K562 (cell line): ENCODE results near the gene SMC6. TPM values are rescaled to one million over a fixed set of nuclear protein-coding genes. Genes with fewer than 3 reads are reported as not detected.

ENCODE experiments used
- ATAC-seq: fragments of 200-7000 bp; cut with Tn5 transposase; 3 replicates; pipeline ENCODE4 v1.9.1; 2020; ENCODE audit warnings: moderate library complexity
- BruUV-seq: library from RNA; stranded (reverse); fragments of 400-500 nt; replicated peaks from 2 replicates; lab custom pipeline; 2021; lab: Mats Ljungman, UMichigan
- CTCF ChIA-PET: fragments of 300-600 bp; formaldehyde crosslinking; extraction: SDS; loops from one replicate; lab custom pipeline; 2021; ENCODE audit warnings: low intra/inter-chr PET ratio; lab: Yijun Ruan, JAX
- POLR2A ChIA-PET: fragments of 300-600, 350-650 bp; sonication (Branson Sonifier 250); formaldehyde crosslinking; extraction: SDS; loops from one replicate; lab custom pipeline; 2021; ENCODE audit warnings: antibody characterized with exemption, inconsistent platforms; lab: Yijun Ruan, JAX
- DNase-seq, 4 experiments: peaks; one replicate each; pipeline versions ENCODE4 v3.0.0 to v3.0.0-alpha.2; 2011 to 2018; ENCODE audit warnings: low spot score in 3 of 4, mixed read lengths in 3 of 4; ENCODE audit errors: extremely low read depth in 1 of 4
- FAIRE-seq: peaks from 2 replicates; lab custom pipeline; 2011; peaks lifted over from hg19 to GRCh38; lab: Jason Lieb, UNC
- H2AFZ ChIP-seq: 2 replicates; pipeline ENCODE4 v1.6.0; 2011; ENCODE audit warnings: low read depth, low read length, control low read depth, inconsistent platforms
- H3K27ac ChIP-seq: fragments of 200-600 bp; 3 replicates; pipeline ENCODE4 v1.8.0; 2011; ENCODE audit warnings: low read depth, mild to moderate bottlenecking, control low read depth, inconsistent platforms, low read length, moderate library complexity, mixed read lengths; ENCODE audit errors: extremely low read depth
- H3K27me3 ChIP-seq, 2 experiments: fragments of 300-600 bp in 1 of 2; 2 replicates in 1 of 2; 3 replicates in 1 of 2; pipeline versions ENCODE4 v1.6.0 to v1.8.0; 2011; ENCODE audit warnings: inconsistent platforms in 2 of 2, low read length in 2 of 2, mild to moderate bottlenecking in 1 of 2, mixed read lengths in 1 of 2, moderate library complexity in 1 of 2; ENCODE audit not compliant: control insufficient read depth in 2 of 2, insufficient read depth in 2 of 2
- H3K36me3 ChIP-seq: fragments of 300-600 bp; 3 replicates; pipeline ENCODE4 v1.8.0; 2011; ENCODE audit warnings: mild to moderate bottlenecking, low read length, inconsistent platforms; ENCODE audit not compliant: control insufficient read depth, insufficient read depth
- H3K4me1 ChIP-seq, 2 experiments: fragments of 200-600 bp in 1 of 2; replicated peaks in 1 of 2; 2 replicates in 1 of 2; 3 replicates in 1 of 2; pipeline versions ENCODE4 v1.5.1 to v1.8.0; 2011; ENCODE audit warnings: inconsistent platforms in 2 of 2, low read length in 2 of 2, mild to moderate bottlenecking in 1 of 2, mixed read lengths in 1 of 2, moderate library complexity in 1 of 2; ENCODE audit not compliant: control insufficient read depth in 2 of 2, insufficient read depth in 2 of 2
- H3K4me2 ChIP-seq: 2 replicates; pipeline ENCODE4 v1.6.1; 2011; ENCODE audit warnings: low read length, control low read depth, inconsistent platforms, mixed read lengths; ENCODE audit not compliant: insufficient read depth
- H3K4me3 ChIP-seq: fragments of 200-600 bp; sonication (generic), shearing (Covaris generic); 2 replicates; pipeline ENCODE4 v1.5.1; 2016; ENCODE audit warnings: control low read depth, inconsistent platforms
- H3K79me2 ChIP-seq: fragments of 200-600 bp; 3 replicates; pipeline ENCODE4 v1.8.0; 2011; ENCODE audit warnings: low read length, inconsistent platforms; ENCODE audit not compliant: control insufficient read depth, insufficient read depth
- H3K9ac ChIP-seq, 2 experiments: 2 replicates each; pipeline versions ENCODE4 v1.6.0 to v1.6.1; 2011; ENCODE audit warnings: low read depth in 2 of 2, low read length in 2 of 2, control low read depth in 1 of 2, inconsistent platforms in 1 of 2, mild to moderate bottlenecking in 1 of 2, mixed read lengths in 1 of 2; ENCODE audit not compliant: insufficient read depth in 1 of 2
- H3K9me1 ChIP-seq: one replicate; pipeline ENCODE4 v1.6.0; 2011; ENCODE audit warnings: inconsistent platforms, mild to moderate bottlenecking, low read length, moderate library complexity; ENCODE audit not compliant: control insufficient read depth, insufficient read depth
- H3K9me3 ChIP-seq: replicated peaks from 2 replicates; pipeline ENCODE4 v1.5.1; 2011; ENCODE audit warnings: low read depth, low read length, inconsistent platforms; ENCODE audit not compliant: control insufficient read depth, insufficient read depth
- H4K20me1 ChIP-seq: replicated peaks from 2 replicates; pipeline ENCODE4 v1.6.1; 2011; ENCODE audit warnings: low read length, inconsistent platforms, mixed read lengths; ENCODE audit not compliant: control insufficient read depth, insufficient read depth
- ARID4B ChIP-seq: sonication (generic); formaldehyde crosslinking; IDR thresholded peaks from 2 replicates; pipeline ENCODE4 v1.8.0; 2022; ENCODE audit warnings: mild to moderate bottlenecking, missing genetic modification reagents
- CBFA2T3 ChIP-seq: fragments of 450-650 bp; IDR thresholded peaks from 2 replicates; pipeline ENCODE4 v1.6.1; 2017
- CXXC5 ChIP-seq: fragments of 250-450 bp; sonication (Bioruptor Pico); IDR thresholded peaks from 2 replicates; pipeline ENCODE4 v1.8.0; 2022; ENCODE audit warnings: inconsistent platforms, mild to moderate bottlenecking, moderate library complexity
- ETV5 ChIP-seq: sonication (generic); formaldehyde crosslinking; IDR thresholded peaks from 2 replicates; pipeline ENCODE4 v1.4.0; 2020; ENCODE audit warnings: low read depth, mild to moderate bottlenecking, missing genetic modification reagents
- LEF1 ChIP-seq: fragments of 450-650 bp; IDR thresholded peaks from 2 replicates; pipeline ENCODE4 v1.6.1; 2016; ENCODE audit warnings: mild to moderate bottlenecking
- MEIS2 ChIP-seq: fragments of 450-650 bp; IDR thresholded peaks from 2 replicates; pipeline ENCODE4 v1.6.1; 2014; ENCODE audit warnings: mild to moderate bottlenecking; ENCODE audit not compliant: partially characterized antibody
- NBN ChIP-seq: fragments of 450-650 bp; IDR thresholded peaks from 2 replicates; pipeline ENCODE4 v1.6.1; 2016; ENCODE audit warnings: low read depth, mild to moderate bottlenecking
- RFX7 ChIP-seq: fragments of 250-450 bp; sonication (Bioruptor Pico); IDR thresholded peaks from 2 replicates; pipeline ENCODE4 v1.5.1; 2021; ENCODE audit warnings: mild to moderate bottlenecking
- SREBF2 ChIP-seq: sonication (generic); formaldehyde crosslinking; IDR thresholded peaks from 2 replicates; pipeline ENCODE4 v1.4.0; 2020; ENCODE audit warnings: mild to moderate bottlenecking, missing genetic modification reagents
- TCF3 ChIP-seq: sonication (generic); formaldehyde crosslinking; IDR thresholded peaks from 2 replicates; pipeline ENCODE4 v1.4.0; 2020; ENCODE audit warnings: mild to moderate bottlenecking, missing genetic modification reagents
- ZSCAN29 ChIP-seq: fragments of 450-650 bp; IDR thresholded peaks from 2 replicates; pipeline ENCODE4 v1.6.1; 2017
- WGBS: fragments of 100-300 bp; shearing (Covaris generic); methylation state at CpG from one replicate; pipeline ENCODE4 v1.1.6; 2016; ENCODE audit warnings: low coverage, mixed read lengths; ENCODE audit not compliant: insufficient coverage; ENCODE audit errors: missing lambda C conversion rate; 5-methylcytosine and 5-hydroxymethylcytosine counted together
- in situ Hi-C: fragments of 300-500 bp; cut with MboI; formaldehyde crosslinking; loops from 4 replicates; pipeline ENCODE4 v1.15.0; 2018; ENCODE audit warnings: inconsistent platforms, mixed read lengths
- intact Hi-C: fragments of 100-400 bp; cut with micrococcal nuclease; formaldehyde crosslinking; loops from 2 replicates; pipeline ENCODE4 v1.14.2; 2022
- polyA plus RNA-seq, 8 experiments: library from polyadenylated mRNA; depleted of rRNA in 4 of 8; stranded (reverse) in 5 of 8; unstranded in 3 of 8; fragments of >200 nt; fragmentation: Nextera tagmentation in 2 of 8; fragmentation: Illumina TruSeq in 1 of 8; extraction: Ambion mirVana in 2 of 8; extraction: Trizol in 1 of 8; gene quantifications; 2 replicates each; pipeline versions ENCODE4 v1.2.1 to v1.2.3, GENCODE V29; 2011 to 2014; ENCODE audit warnings: inconsistent platforms in 1 of 8, missing spikeins in 1 of 8
- total RNA-seq, 7 experiments: library from RNA; depleted of rRNA in 6 of 7; stranded (reverse); fragments of >200 nt in 6 of 7; fragmentation: Illumina TruSeq in 2 of 7; extraction: Trizol in 2 of 7; gene quantifications; 2 replicates each; pipeline versions ENCODE4 v1.2.1 to v1.2.3, GENCODE V29; 2011 to 2021; ENCODE audit warnings: low replicate concordance in 1 of 7
- TF ChIP-seq, protein P1 (sequence below): fragments of 450-650 bp; formaldehyde crosslinking; IDR thresholded peaks from 2 replicates; pipeline ENCODE4 v1.4.0; 2020; ENCODE audit warnings: mild to moderate bottlenecking, moderate library complexity

The SMC6 gene
- total and polyA plus RNA-seq, 9 of the 15 experiments (the other 6 are each of a cell fraction or from before 2014, with no cell fraction given), result 14.2 to 75.9 (median 47.7) TPM

GRCh38 chr2:17719562-17720371, 33.8 kb downstream of the SMC6 start (continued):
- TF ChIP-seq ARID4B (CRISPR knock-in tag) (no peak), RFX7 (CRISPR knock-in tag) (no peak)

DNA sequence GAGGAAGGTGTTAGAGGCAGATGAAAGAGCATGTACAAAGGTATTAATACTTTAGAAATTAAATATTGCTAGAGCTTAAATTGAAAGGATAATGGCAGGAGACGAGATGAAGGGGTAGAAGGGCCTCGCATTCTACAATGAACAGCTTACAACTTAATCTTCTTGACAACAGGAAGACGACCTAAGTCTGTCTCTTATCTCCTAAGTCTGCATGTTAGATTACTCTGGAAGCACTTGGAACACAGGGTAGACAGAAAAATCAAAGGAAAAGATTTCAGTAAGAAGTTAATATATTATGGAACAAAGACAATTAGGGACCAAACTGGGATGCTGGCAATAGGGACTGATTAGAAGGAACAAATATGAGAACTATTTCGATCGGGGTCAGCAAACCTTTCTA, 34.9 kb downstream of the SMC6 start:
- CTCF ChIA-PET, result no interaction called here
- in situ Hi-C loops, result no loop called here
- H3K27ac ChIP-seq, result no peak overlapping the region
- no peaks in the 10 kb centered on the region for H3K27me3 ChIP-seq
- peak; percentile 6 for FAIRE-seq
- no peaks in the 10 kb centered on the region for H4K20me1 ChIP-seq
- intact Hi-C loops, result loop anchor here (2.0 kb wide), 1 partner anchor 112 kb away; no protein-coding TSS in a partner anchor
- no peaks in the 10 kb centered on the region for H3K9me3 ChIP-seq
- no peaks in the 10 kb centered on the region for H3K9me1 ChIP-seq
- no peak overlapping the region for H3K4me3 ChIP-seq
- H3K4me1 ChIP-seq, result peaks cover 3 to 15% of the 10 kb centered on the region in 2 experiments; a peak in 3 of 5 replicates
- BruUV-seq, result no TSS peak
- peak in 2 of 4 experiments; percentile 18 to 40 for DNase-seq
- no peaks in the 10 kb centered on the region for H3K79me2 ChIP-seq
- POLR2A ChIA-PET, result interaction anchor here (1.2 to 1.8 kb wide), 3 partner anchors 8 to 35 kb away, joined by 3 to 5 read pairs (median 5); partner anchors contain the start of genes GEN1 and SMC6
- no peak overlapping the region for H2AFZ ChIP-seq
- no peak overlapping the region for H3K4me2 ChIP-seq
- WGBS, result 38% methylated on average over 5 of the region's 5 CpGs
- H3K36me3 ChIP-seq, result peaks cover 91% of the 10 kb centered on the region
- no peak overlapping the region for H3K9ac ChIP-seq
- ATAC-seq, result peak; percentile 79
- TF ChIP-seq LEF1, result no peak
- TF ChIP-seq MEIS2, result peak; percentile 71
- TF ChIP-seq CBFA2T3, result peak; percentile 83
- no peak for TF ChIP-seq NBN
- TF ChIP-seq ZSCAN29, result no peak
- TF ChIP-seq CXXC5 (CRISPR knock-in tag), result peak; percentile 36; the same call in 1 of the 2 replicates
- no peak for TF ChIP-seq ETV5 (CRISPR knock-in tag)
- peak; percentile 45 for TF ChIP-seq TCF3 (CRISPR knock-in tag)
- no peak for TF ChIP-seq SREBF2 (CRISPR knock-in tag)
- TF ChIP-seq, protein P1, sequence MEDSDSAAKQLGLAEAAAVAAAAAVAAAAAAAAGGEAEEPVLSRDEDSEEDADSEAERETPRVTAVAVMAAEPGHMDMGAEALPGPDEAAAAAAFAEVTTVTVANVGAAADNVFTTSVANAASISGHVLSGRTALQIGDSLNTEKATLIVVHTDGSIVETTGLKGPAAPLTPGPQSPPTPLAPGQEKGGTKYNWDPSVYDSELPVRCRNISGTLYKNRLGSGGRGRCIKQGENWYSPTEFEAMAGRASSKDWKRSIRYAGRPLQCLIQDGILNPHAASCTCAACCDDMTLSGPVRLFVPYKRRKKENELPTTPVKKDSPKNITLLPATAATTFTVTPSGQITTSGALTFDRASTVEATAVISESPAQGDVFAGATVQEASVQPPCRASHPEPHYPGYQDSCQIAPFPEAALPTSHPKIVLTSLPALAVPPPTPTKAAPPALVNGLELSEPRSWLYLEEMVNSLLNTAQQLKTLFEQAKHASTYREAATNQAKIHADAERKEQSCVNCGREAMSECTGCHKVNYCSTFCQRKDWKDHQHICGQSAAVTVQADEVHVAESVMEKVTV (CRISPR knock-in tag), result no peak
